Upper lobe of left lung (tissue), 4 donors: ENCODE measurements around the gene SLC25A40.

Experiments
- CTCF ChIP-seq, 6 experiments: fragments of 450-650 bp in 4 of 6; fragments of 200-600 bp in 2 of 6; sonication (generic) in 2 of 6; IDR thresholded peaks; one replicate each; pipeline ENCODE4 v1.5.1; 2016 to 2019; ENCODE audit warnings: antibody characterized with exemption in 6 of 6
- EP300 ChIP-seq, 4 donors: sonication (generic); formaldehyde crosslinking; IDR thresholded peaks; one replicate each; pipeline ENCODE4 v1.5.1; 2017; ENCODE audit warnings: antibody characterized with exemption in 4 of 4, control low read depth in 2 of 4
- POLR2A ChIP-seq, 4 donors: fragments of 450-650 bp; IDR thresholded peaks; one replicate each; pipeline ENCODE4 v1.5.1; 2016 to 2017; ENCODE audit warnings: antibody characterized with exemption in 4 of 4, mild to moderate bottlenecking in 2 of 4
- POLR2AphosphoS5 ChIP-seq, 2 donors: sonication (generic); formaldehyde crosslinking; IDR thresholded peaks; one replicate each; pipeline ENCODE4 v1.5.1; 2017; ENCODE audit warnings: antibody characterized with exemption in 2 of 2

- no peak for TF ChIP-seq CTCF (IDR thresholded peaks at IDR 0.05)
- TF ChIP-seq POLR2A (IDR thresholded peaks at IDR 0.05) = no peak
- no peak for TF ChIP-seq POLR2AphosphoS5 (IDR thresholded peaks at IDR 0.05)
- no peak for TF ChIP-seq EP300 (IDR thresholded peaks at IDR 0.05)
These were observed 19.2 kb upstream of the SLC25A40 start for GRCh38 chr7:87895363-87895762.
